MM.1S (cell line): ENCODE measurements around the gene CD14.

Experiments
- EZH2 ChIP-seq: fragments of 300-600 bp; sonication (generic); optimal IDR thresholded peaks from 2 replicates; pipeline ENCODE3; 2017; ENCODE audit warnings: low read depth, mild to moderate bottlenecking, antibody characterized with exemption, low read length, mixed read lengths
- EZH2phosphoT487 ChIP-seq: fragments of 300-600 bp; sonication (generic); IDR thresholded peaks from 2 replicates; pipeline ENCODE4 v1.6.1; 2018; ENCODE audit warnings: antibody characterized with exemption, low read length
- TF ChIP-seq, protein P1 (sequence below): fragments of 300-600 bp; sonication (generic); IDR thresholded peaks from 2 replicates; pipeline ENCODE4 v1.5.1; 2016; ENCODE audit warnings: antibody characterized with exemption, low read length, mixed read lengths

DNA sequence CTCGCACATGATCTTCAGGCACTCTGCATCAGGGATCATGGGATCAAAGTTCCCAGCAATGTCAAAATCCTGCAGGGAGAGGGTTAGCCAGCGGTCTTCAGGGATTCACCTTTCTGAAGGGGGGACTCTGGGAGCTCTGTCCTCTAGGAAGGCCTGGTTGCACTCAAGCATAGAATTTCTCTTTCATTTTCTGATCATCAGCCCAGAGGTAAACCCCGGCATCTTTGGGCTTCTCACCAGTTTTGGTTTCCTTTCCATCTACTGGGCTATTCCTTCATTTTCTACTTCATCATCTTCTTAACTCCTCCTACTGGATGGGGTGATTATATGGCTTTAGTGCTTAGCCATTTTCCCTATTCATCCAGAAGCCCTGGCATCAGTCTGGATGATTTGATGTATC lies 45.0 kb upstream of the CD14 start:
- TF ChIP-seq EZH2phosphoT487 (no peak), EZH2 (no peak)
- TF ChIP-seq, protein P1, sequence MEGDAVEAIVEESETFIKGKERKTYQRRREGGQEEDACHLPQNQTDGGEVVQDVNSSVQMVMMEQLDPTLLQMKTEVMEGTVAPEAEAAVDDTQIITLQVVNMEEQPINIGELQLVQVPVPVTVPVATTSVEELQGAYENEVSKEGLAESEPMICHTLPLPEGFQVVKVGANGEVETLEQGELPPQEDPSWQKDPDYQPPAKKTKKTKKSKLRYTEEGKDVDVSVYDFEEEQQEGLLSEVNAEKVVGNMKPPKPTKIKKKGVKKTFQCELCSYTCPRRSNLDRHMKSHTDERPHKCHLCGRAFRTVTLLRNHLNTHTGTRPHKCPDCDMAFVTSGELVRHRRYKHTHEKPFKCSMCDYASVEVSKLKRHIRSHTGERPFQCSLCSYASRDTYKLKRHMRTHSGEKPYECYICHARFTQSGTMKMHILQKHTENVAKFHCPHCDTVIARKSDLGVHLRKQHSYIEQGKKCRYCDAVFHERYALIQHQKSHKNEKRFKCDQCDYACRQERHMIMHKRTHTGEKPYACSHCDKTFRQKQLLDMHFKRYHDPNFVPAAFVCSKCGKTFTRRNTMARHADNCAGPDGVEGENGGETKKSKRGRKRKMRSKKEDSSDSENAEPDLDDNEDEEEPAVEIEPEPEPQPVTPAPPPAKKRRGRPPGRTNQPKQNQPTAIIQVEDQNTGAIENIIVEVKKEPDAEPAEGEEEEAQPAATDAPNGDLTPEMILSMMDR: no peak
